Colon (tissue), 2 donors: ENCODE measurements around the gene ARHGAP11A.

Source experiments
- FAIRE-seq: peaks from 2 replicates; lab custom pipeline; 2012; peaks lifted over from hg19 to GRCh38; lab: Jason Lieb, UNC
- donor health status: control.
- donor health status: control.

The ARHGAP11A gene

GRCh38 chr15:32687556-32687955, 72.3 kb downstream of the ARHGAP11A start:
- no peak for FAIRE-seq

GRCh38 chr15:32688151-32688639, 72.9 kb downstream of the ARHGAP11A start:
- FAIRE-seq = no peak
